IPS DF 6.9 (cell line): ENCODE data around the gene TSPAN2.
A peak's percentile ranks its signal among the peaks of the same experiment; 100 is the strongest.

Source experiments
- DNase-seq: peaks from one replicate; pipeline ENCODE4 v3.0.0-alpha.2; 2013; ENCODE audit warnings: low read depth, low spot score
- H3K27ac ChIP-seq: one replicate; pipeline ENCODE4 v1.5.1; 2013; ENCODE audit warnings: low read length, control low read depth
- H3K27me3 ChIP-seq: 2 replicates; pipeline ENCODE4 v1.6.1; 2013; ENCODE audit warnings: mild to moderate bottlenecking, low read length; ENCODE audit not compliant: control insufficient read depth, insufficient read depth
- H3K36me3 ChIP-seq: 2 replicates; pipeline ENCODE4 v1.6.1; 2013; ENCODE audit warnings: low read length; ENCODE audit not compliant: control insufficient read depth, insufficient read depth
- H3K4me1 ChIP-seq: 2 replicates; pipeline ENCODE4 v1.6.1; 2013; ENCODE audit warnings: low read length; ENCODE audit not compliant: control insufficient read depth, insufficient read depth
- H3K4me3 ChIP-seq: 2 replicates; pipeline ENCODE4 v1.5.1; 2013; ENCODE audit warnings: mild to moderate bottlenecking, low read length
- H3K9me3 ChIP-seq: 2 replicates; pipeline ENCODE4 v1.6.1; 2013; ENCODE audit warnings: low read length, inconsistent platforms; ENCODE audit not compliant: control insufficient read depth, insufficient read depth
- WGBS: extraction: QIAGEN DNeasy Blood & Tissue Kit; methylation state at CpG from one replicate; pipeline ENCODE4 v1.1.7; 2013; ENCODE audit warnings: mixed read lengths, missing lambda C conversion rate; ENCODE audit not compliant: insufficient read length, insufficient coverage; 5-methylcytosine and 5-hydroxymethylcytosine counted together

TSPAN2 gene

DNA sequence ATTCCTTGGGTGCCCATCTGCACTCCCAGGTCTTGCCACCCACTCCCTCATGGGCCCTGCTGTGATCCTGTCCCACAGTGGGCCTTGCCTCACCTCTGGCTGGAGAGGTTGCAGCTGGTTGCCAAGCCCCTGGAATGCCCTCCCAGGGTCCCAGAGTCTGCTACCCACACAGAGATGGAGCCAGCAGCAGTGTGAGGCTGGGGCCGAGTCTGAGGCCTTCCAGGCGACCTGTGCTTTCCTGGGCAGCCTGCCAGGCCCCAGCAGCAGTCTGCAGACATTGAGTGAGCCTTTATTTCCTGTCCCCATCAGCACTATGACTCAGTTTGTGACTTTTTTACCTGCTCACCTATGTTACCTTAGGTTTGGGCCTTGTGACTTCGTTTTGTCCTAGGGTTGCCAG, 25.0 kb upstream of the TSPAN2 start:
- Histone ChIP-seq H3K27ac (no peak overlapping the region), H3K4me3 (no peak overlapping the region), H3K36me3 (no peaks in the 10 kb centered on the region), H3K27me3 (no peaks in the 10 kb centered on the region), H3K4me1 (no peaks in the 10 kb centered on the region), H3K9me3 (no peaks in the 10 kb centered on the region)
- DNase-seq: no peak
- WGBS: no CpG with 5 or more reads among the region's 3 CpGs

GRCh38 chr1:115113766-115114165, 24.5 kb upstream of the TSPAN2 start:
- Histone ChIP-seq H3K4me3 (no peak overlapping the region), H3K9me3 (no peaks in the 10 kb centered on the region), H3K36me3 (no peaks in the 10 kb centered on the region), H3K4me1 (no peaks in the 10 kb centered on the region), H3K27me3 (no peaks in the 10 kb centered on the region), H3K27ac (no peak overlapping the region)
- DNase-seq: no peak
- WGBS: no CpG with 5 or more reads among the region's 4 CpGs

- no peaks in the 10 kb centered on the region for H3K36me3 ChIP-seq
- H3K4me3 ChIP-seq: no peak overlapping the region
- H3K9me3 ChIP-seq: no peaks in the 10 kb centered on the region
- no CpG with 5 or more reads among the region's 18 CpGs for WGBS
- no peaks in the 10 kb centered on the region for H3K27me3 ChIP-seq
- no peaks in the 10 kb centered on the region for H3K4me1 ChIP-seq
- peak; percentile 43 for DNase-seq
- no peak overlapping the region for H3K27ac ChIP-seq
These were observed 23.4 kb upstream of the TSPAN2 start for GRCh38 chr1:115112496-115113375.

- Histone ChIP-seq H3K27ac (no peak overlapping the region), H3K36me3 (no peaks in the 10 kb centered on the region), H3K27me3 (no peaks in the 10 kb centered on the region), H3K4me1 (no peaks in the 10 kb centered on the region), H3K9me3 (no peaks in the 10 kb centered on the region), H3K4me3 (no peak overlapping the region)
- DNase-seq: no peak
- WGBS: no CpG with 5 or more reads among the region's 5 CpGs
These were observed 18.4 kb upstream of the TSPAN2 start for GRCh38 chr1:115107516-115108260.

- H3K9me3 ChIP-seq: no peaks in the 10 kb centered on the region
- no peaks in the 10 kb centered on the region for H3K4me1 ChIP-seq
- H3K27me3 ChIP-seq: no peaks in the 10 kb centered on the region
- WGBS: no CpG with 5 or more reads among the region's 3 CpGs
- DNase-seq: no peak
- H3K27ac ChIP-seq: no peak overlapping the region
- no peaks in the 10 kb centered on the region for H3K36me3 ChIP-seq
- no peak overlapping the region for H3K4me3 ChIP-seq
These were observed 16.5 kb upstream of the TSPAN2 start for GRCh38 chr1:115105831-115106230.

DNA sequence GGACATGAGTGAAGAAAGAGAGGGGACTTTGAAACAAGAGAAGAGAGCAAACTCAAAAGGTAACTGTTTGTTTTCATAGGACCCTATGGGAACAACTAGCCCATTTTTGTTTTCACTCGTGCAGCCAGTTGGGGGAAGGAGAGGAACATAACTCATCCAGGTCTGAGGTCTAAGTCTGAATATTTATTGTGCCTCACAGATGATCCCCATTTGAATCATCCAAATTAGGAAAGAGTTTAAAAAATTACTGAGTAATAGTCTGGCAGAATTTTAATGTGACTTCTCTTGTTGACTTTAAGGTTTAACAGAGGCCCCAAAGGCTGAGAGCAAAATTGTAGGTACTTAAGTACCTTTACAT, 10.4 kb upstream of the TSPAN2 start:
- DNase-seq: no peak
- no peak overlapping the region for H3K27ac ChIP-seq
- no CpG with 5 or more reads among the region's 1 CpG for WGBS

DNA sequence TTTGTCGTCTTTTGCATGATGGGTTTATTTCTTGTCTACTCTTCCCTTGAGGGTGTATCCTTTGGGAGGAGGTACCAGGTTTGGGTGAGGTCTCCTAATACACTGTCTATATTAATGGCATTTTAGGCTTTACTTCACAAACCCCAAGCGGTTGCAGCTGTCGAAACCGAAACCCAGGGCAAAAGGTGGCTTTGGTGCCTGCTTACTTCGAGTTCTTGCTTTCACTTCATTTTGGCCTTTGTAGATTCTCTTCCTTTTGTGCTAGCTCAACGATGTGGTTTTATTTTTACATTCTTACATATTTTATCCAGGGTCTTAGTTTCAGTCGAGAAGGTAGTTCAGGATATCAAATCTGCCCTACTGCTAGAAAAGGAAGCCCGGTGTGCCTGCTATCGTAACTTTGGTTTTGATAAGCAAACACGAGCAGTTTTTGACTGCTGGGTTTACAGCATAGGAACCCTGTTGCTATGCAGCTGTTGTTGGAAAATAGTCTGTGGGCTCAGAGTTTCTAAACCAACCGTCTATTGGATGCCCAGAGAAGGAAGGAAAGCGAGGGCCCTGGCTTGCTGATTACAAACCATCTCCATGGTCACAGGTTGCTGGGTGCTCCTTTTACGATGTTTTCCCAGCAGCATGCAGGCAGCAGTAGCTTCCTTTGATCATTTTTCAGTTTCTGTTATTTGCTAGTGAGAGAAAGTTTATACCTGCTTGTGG, 9.8 kb upstream of the TSPAN2 start:
- Histone ChIP-seq H3K27me3 (no peaks in the 10 kb centered on the region), H3K36me3 (no peaks in the 10 kb centered on the region), H3K9me3 (no peaks in the 10 kb centered on the region), H3K4me3 (no peak overlapping the region), H3K27ac (no peak overlapping the region), H3K4me1 (peaks cover 1% of the 10 kb centered on the region; the same call in 1 of the 2 replicates)
- no CpG with 5 or more reads among the region's 13 CpGs for WGBS
- DNase-seq: no peak

More for the DNA sequence above, 10.4 kb upstream of the TSPAN2 start:
- no peaks in the 10 kb centered on the region for H3K9me3 ChIP-seq
- no peaks in the 10 kb centered on the region for H3K27me3 ChIP-seq
- no peak overlapping the region for H3K4me3 ChIP-seq
- H3K36me3 ChIP-seq: no peaks in the 10 kb centered on the region
- H3K4me1 ChIP-seq: peaks cover 1% of the 10 kb centered on the region; the same call in 1 of the 2 replicates

- Histone ChIP-seq H3K36me3 (no peaks in the 10 kb centered on the region), H3K27me3 (no peaks in the 10 kb centered on the region), H3K4me3 (no peak overlapping the region), H3K4me1 (peaks cover 4% of the 10 kb centered on the region; the same call in 1 of the 2 replicates), H3K27ac (no peak overlapping the region), H3K9me3 (no peaks in the 10 kb centered on the region)
- no peak for DNase-seq
- no CpG with 5 or more reads among the region's 1 CpG for WGBS
These were observed 2.9 kb upstream of the TSPAN2 start for GRCh38 chr1:115092175-115092574.

GRCh38 chr1:115091572-115091971, 2.3 kb upstream of the TSPAN2 start:
- Histone ChIP-seq H3K4me3 (no peak overlapping the region), H3K9me3 (no peaks in the 10 kb centered on the region)
- WGBS: no CpG with 5 or more reads among the region's 2 CpGs

GRCh38 chr1:115090956-115091355, 1.7 kb upstream of the TSPAN2 start:
- Histone ChIP-seq H3K27me3 (no peaks in the 10 kb centered on the region), H3K27ac (no peak overlapping the region), H3K9me3 (no peaks in the 10 kb centered on the region), H3K36me3 (no peaks in the 10 kb centered on the region), H3K4me3 (no peak overlapping the region), H3K4me1 (peaks cover 4% of the 10 kb centered on the region; the same call in 1 of the 2 replicates)
- no peak for DNase-seq
- WGBS: no CpG with 5 or more reads among the region's 4 CpGs

More at GRCh38 chr1:115091572-115091971, 2.3 kb upstream of the TSPAN2 start:
- no peaks in the 10 kb centered on the region for H3K27me3 ChIP-seq
- H3K4me1 ChIP-seq: peaks cover 4% of the 10 kb centered on the region; the same call in 1 of the 2 replicates
- no peaks in the 10 kb centered on the region for H3K36me3 ChIP-seq
- no peak for DNase-seq
- H3K27ac ChIP-seq: no peak overlapping the region
